Effector memory CD4-positive, alpha-beta T cell (primary cell): ENCODE data around the gene SPACA7.
"Not testable (repeated sequence)": the region's sequence is repeated elsewhere in the genome, so short reads cannot be mapped to it uniquely, and the experiment has no call there.

Experiments
- DNase-seq, 3 donors: peaks; one replicate each; pipeline ENCODE4 v3.0.0-alpha.2; 2020
- H3K27ac ChIP-seq: 2 replicates; pipeline ENCODE4 v1.7.0; 2013; ENCODE audit warnings: mild to moderate bottlenecking, low read length, moderate library complexity; ENCODE audit not compliant: insufficient read depth, poor library complexity, severe bottlenecking
- H3K27me3 ChIP-seq: replicated peaks from 2 replicates; pipeline ENCODE4 v1.7.0; 2013; ENCODE audit warnings: mild to moderate bottlenecking, low read length; ENCODE audit not compliant: insufficient read depth, control insufficient read depth, poor library complexity, severe bottlenecking
- H3K36me3 ChIP-seq: 2 replicates; pipeline ENCODE4 v1.7.0; 2013; ENCODE audit warnings: mild to moderate bottlenecking, low read length, moderate library complexity; ENCODE audit not compliant: control insufficient read depth, insufficient read depth
- H3K4me1 ChIP-seq: 2 replicates; pipeline ENCODE4 v1.7.0; 2013; ENCODE audit warnings: low read length, mild to moderate bottlenecking; ENCODE audit not compliant: control insufficient read depth, insufficient read depth, poor library complexity, severe bottlenecking
- H3K4me3 ChIP-seq: 2 replicates; pipeline ENCODE4 v1.7.0; 2013; ENCODE audit warnings: low read length, low read depth, mild to moderate bottlenecking; ENCODE audit not compliant: insufficient read depth, poor library complexity, severe bottlenecking
- H3K9me3 ChIP-seq: 2 replicates; pipeline ENCODE4 v1.7.0; 2013; ENCODE audit warnings: mild to moderate bottlenecking, low read length, moderate library complexity; ENCODE audit not compliant: control insufficient read depth

The SPACA7 gene

DNA sequence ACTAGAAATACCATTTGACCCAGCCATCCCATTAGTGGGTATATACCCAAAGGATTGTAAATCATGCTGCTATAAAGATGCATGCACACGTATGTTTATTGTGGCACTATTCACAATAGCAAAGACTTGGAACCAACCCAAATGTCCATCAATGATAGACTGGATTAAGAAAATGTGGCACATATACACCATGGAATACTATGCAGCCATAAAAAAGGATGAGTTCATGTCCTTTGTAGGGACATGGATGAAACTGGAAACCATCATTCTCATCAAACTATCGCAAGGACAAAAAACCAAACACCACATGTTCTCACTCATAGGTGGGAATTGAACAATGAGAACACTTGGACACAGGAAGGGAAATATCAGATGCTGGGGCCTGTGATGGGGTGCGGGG, 33.7 kb downstream of the SPACA7 start:
- not testable (repeated sequence) for H3K4me3 ChIP-seq, H3K27me3 ChIP-seq, H3K36me3 ChIP-seq, H3K4me1 ChIP-seq, H3K9me3 ChIP-seq, DNase-seq, H3K27ac ChIP-seq

DNA sequence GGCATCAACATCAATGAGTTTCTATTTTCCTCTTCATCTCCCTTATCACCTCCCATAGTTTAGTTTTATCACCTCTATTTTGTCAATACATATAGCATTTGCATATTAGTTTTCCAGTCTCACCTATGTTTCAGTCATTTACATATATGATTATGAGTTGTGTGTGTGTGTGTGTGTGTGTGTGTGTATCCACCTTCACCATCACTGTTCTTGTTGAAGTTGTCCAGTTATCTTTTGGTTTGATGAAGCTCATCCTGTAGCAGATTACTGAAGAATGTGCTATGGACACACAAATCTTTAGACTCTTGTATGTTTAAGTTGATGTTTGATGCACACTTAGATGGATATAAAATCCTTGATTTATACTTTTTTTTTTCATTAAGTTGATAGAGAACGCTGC, 40.5 kb downstream of the SPACA7 start:
- Histone ChIP-seq H3K9me3 (no peaks in the 10 kb centered on the region), H3K4me3 (no peak overlapping the region), H3K27me3 (no peaks in the 10 kb centered on the region)

DNA sequence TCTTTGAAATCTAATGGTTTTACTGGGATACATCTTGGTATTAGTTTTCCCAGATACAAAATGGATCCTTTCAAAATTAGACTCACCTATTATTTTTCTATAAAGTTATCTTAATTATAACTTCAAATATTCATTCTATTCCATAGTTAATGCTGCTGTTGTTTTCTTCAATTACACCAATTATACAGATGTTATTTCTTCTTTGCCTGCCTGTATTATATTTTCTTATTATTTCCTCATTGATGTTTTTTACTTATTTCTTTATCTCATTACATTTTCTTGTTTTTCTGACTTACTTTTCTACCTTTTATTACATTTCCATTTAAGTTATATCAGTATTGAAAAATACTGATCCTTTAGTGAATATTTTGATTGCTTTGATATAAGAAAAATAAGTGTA, 40.9 kb downstream of the SPACA7 start:
- no peak overlapping the region for H3K27ac ChIP-seq
- H3K9me3 ChIP-seq = no peaks in the 10 kb centered on the region
- H3K27me3 ChIP-seq = no peaks in the 10 kb centered on the region
- DNase-seq = no peak
- no peak overlapping the region for H3K4me3 ChIP-seq
- H3K36me3 ChIP-seq = no peaks in the 10 kb centered on the region
- no peaks in the 10 kb centered on the region for H3K4me1 ChIP-seq

More for the DNA sequence above, 40.5 kb downstream of the SPACA7 start:
- no peak overlapping the region for H3K27ac ChIP-seq
- DNase-seq = no peak
- H3K4me1 ChIP-seq = no peaks in the 10 kb centered on the region
- H3K36me3 ChIP-seq = no peaks in the 10 kb centered on the region

DNA sequence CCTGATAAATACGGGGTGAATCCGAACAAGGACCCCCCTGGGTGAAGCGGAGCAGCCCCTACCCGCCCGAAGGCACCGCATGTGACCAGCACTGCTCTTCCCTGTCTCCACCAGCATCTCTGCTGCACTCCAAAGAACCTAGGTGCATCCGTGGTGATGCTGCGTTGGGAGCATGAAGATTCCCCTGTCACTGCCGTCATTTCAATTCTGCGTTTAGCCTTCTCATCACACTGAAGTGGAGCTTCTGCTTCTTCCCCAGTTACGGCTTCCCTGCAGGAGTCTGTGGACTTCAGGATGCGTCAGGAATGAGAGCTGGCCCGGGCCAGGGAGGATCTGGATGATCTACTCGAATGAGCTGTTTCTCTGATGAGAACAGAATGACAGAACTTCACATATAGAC, 47.9 kb downstream of the SPACA7 start:
- Histone ChIP-seq H3K27me3 (no peaks in the 10 kb centered on the region), H3K27ac (no peak overlapping the region), H3K9me3 (no peaks in the 10 kb centered on the region), H3K36me3 (no peaks in the 10 kb centered on the region), H3K4me3 (no peak overlapping the region), H3K4me1 (no peaks in the 10 kb centered on the region)
- DNase-seq = no peak

DNA sequence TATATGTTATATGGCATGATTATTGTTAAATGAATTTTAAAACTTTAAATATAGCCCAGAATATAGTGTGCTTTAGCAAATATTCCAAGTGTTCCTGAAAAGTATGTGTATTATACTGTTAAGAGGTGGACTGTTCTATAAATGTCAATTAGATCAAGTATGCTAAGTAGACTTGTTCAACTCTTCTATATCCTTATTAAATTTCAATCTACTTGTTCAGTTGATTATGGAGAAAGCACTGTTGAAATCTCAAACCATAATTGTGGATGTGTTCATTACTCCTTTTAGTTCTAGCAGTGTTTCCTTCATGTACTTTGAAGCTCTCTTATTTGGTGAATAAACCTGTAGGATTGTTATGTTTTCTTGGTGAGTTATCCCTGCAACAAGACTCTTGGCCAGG, 52.5 kb downstream of the SPACA7 start:
- no peak for DNase-seq
- H3K4me3 ChIP-seq = no peak overlapping the region
- no peaks in the 10 kb centered on the region for H3K27me3 ChIP-seq
- H3K9me3 ChIP-seq = no peaks in the 10 kb centered on the region
- H3K36me3 ChIP-seq = no peaks in the 10 kb centered on the region
- no peaks in the 10 kb centered on the region for H3K4me1 ChIP-seq
- H3K27ac ChIP-seq = no peak overlapping the region

DNA sequence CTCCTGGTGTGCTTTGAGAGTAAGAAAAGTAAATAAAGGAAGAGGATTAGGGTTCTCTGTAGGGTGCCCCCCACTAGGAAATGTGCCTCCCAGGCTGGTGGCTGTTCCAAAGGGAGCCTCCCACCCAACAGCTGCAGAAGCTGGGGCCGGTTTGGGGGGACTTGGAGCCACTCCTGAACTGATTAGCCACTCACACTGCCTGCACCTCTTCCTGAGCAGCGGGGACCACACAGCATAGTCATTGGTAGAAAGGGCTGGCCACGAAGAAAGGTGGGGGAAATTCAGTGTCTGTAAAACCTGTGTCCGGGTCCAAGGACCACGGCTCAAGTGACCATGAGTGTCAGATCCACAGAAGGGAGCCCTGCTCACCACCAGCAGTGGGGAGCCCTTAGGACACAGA, 55.6 kb downstream of the SPACA7 start:
- Histone ChIP-seq H3K27me3 (no peaks in the 10 kb centered on the region), H3K27ac (no peak overlapping the region), H3K36me3 (no peaks in the 10 kb centered on the region), H3K4me1 (no peaks in the 10 kb centered on the region), H3K4me3 (no peak overlapping the region), H3K9me3 (no peaks in the 10 kb centered on the region)
- no peak for DNase-seq

DNA sequence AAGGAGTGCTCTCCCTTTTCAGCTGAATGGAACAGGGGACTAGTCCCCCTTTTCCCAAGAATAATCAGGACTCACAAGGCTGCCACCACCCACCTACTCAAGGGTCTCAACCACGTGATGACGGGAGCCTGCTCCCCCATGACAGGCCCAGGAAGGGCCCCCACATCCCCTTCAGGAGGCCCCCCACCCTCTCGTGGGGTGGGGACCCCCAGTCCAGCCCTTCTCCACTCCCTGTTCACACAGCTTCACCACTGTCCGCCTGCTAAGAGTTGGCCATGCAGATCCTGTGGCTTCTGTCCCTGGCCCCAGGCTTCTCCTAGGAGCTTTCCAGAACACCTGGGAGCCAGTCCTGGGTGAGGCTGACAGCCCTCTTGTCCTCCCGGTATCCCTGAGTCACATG, 56.6 kb downstream of the SPACA7 start:
- H3K27ac ChIP-seq, H3K27me3 ChIP-seq, H3K4me3 ChIP-seq, H3K36me3 ChIP-seq, H3K9me3 ChIP-seq, H3K4me1 ChIP-seq, DNase-seq: not testable (repeated sequence)

DNA sequence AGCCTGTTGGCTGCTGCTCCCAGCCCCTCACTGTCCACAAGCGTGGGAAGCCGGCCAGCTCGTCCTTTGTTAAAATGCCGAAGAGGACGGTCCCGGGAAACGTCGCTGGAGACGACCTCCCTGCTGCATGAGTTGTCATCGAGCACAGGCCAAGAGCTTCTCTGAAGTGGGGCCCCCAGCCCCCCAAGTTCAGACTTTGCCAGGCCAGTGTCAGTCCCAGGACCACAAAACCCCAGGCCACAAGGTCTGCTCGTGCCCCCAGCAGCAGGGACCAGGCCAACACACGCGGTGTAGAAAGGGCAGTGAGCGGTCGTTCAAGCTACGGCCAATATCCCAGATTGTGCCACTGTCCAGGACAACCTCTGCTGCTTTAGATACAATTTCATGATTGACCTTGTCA, 57.4 kb downstream of the SPACA7 start:
- not testable (repeated sequence) for H3K4me3 ChIP-seq, DNase-seq, H3K36me3 ChIP-seq, H3K4me1 ChIP-seq, H3K27ac ChIP-seq, H3K27me3 ChIP-seq, H3K9me3 ChIP-seq

DNA sequence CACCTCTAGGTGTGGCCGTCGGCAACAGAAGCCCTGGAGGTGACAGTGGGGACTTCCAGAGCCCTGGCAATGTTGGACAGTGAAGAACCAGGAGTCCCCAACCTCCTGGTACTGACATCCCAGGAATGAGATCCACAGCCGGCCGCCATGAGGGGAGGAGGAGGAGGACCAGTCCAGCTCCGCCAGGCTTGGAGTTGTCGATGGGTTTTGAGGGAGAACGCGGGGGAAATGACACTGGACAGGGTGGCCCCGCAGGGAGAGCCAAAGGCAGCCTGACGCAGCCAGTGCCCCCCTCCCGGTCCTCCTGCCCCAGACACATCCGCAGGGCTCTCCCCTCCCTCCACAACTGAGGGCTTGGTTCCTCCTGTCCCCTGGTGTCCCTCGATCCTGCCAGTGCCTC, 57.9 kb downstream of the SPACA7 start:
- Histone ChIP-seq H3K36me3 (no peaks in the 10 kb centered on the region), H3K4me3 (no peak overlapping the region), H3K27ac (no peak overlapping the region), H3K9me3 (no peaks in the 10 kb centered on the region), H3K27me3 (no peaks in the 10 kb centered on the region), H3K4me1 (no peaks in the 10 kb centered on the region)
- DNase-seq = no peak

DNA sequence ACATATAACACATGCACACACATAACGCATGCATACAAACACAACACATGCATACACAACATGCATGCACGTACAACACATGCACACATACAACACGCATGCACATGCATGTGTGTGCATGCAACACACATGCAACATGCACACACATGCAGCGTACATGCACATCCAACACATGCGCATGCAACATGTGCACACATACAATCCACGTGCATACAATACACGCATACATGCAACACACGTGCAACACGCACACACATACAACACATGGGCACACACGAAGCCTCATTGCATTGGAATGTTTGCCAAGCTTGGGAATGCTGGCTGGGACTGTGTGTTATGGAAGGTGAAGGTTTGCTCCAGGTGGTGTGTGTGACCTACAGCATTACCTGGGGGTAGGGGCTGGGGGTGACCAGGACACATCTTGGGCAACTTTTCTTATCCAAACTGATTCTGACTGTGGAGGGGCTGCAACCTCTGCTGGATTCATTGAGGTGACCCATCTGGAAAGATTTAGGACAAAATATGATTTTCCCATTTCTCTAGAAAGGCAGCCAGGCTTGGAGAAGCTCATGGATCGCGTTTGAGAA, 58.9 kb downstream of the SPACA7 start:
- no peak overlapping the region for H3K4me3 ChIP-seq
- no peaks in the 10 kb centered on the region for H3K27me3 ChIP-seq
- no peaks in the 10 kb centered on the region for H3K36me3 ChIP-seq
- no peaks in the 10 kb centered on the region for H3K9me3 ChIP-seq
- DNase-seq = no peak
- no peaks in the 10 kb centered on the region for H3K4me1 ChIP-seq
- no peak overlapping the region for H3K27ac ChIP-seq

DNA sequence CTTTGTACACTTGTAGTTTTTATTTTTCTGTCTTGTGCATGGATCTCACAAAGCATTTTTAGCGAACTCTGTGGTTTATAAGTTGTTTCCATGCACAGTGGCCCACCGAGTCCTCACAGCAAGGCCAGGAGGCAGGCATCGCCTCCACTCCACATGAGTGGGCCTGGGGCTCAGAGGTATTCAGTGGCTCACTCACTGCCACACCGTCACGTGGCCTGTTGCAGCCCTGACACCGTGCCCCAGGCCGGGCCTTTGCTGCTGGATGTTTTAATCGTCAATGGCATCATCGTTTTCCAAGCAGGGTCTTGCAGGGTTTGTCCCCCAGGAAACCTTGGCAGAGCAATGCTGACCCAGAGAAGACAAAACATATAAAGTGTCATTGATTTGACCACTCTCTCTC, 59.8 kb downstream of the SPACA7 start:
- Histone ChIP-seq H3K4me3 (no peak overlapping the region), H3K27me3 (no peaks in the 10 kb centered on the region), H3K27ac (no peak overlapping the region), H3K36me3 (no peaks in the 10 kb centered on the region), H3K4me1 (no peaks in the 10 kb centered on the region), H3K9me3 (no peaks in the 10 kb centered on the region)
- DNase-seq = no peak
